ENCODE results near the gene CLRN3.

GRCh38 chr10:127834791-127835190 is 58.0 kb downstream of the CLRN3 start:
- TF ChIP-seq CTCF (conservative IDR thresholded peaks at IDR 0.05) (no peak), ZFX (IDR thresholded peaks at IDR 0.05) (no peak)
